GM12878 (cell line): ENCODE results near the gene NR2F1-AS1. TPM values are rescaled to one million over a fixed set of nuclear protein-coding genes. Genes with fewer than 3 reads are reported as not detected.

Experiments
- ATAC-seq: fragments of 200-7000 bp; cut with Tn5 transposase; 3 replicates; pipeline ENCODE4 v1.9.1; 2020; ENCODE audit warnings: mild to moderate bottlenecking, moderate library complexity
- BruUV-seq: library from RNA; stranded (reverse); fragments of 400-500 nt; replicated peaks from 2 replicates; lab custom pipeline; 2021; lab: Mats Ljungman, UMichigan
- CTCF ChIA-PET: fragments of 300-600 bp; sonication (Branson Sonifier 250); formaldehyde crosslinking; extraction: SDS; loops from one replicate; lab custom pipeline; 2021; ENCODE audit warnings: inconsistent platforms; lab: Yijun Ruan, JAX
- POLR2A ChIA-PET: fragments of 350-600 bp; formaldehyde crosslinking; extraction: SDS; loops from one replicate; lab custom pipeline; 2021; ENCODE audit warnings: inconsistent platforms; lab: Charles Lee
- RAD21 ChIA-PET: fragments of 300-600 bp; sonication (Branson Sonifier 250); formaldehyde crosslinking; loops from one replicate; lab custom pipeline; 2023; ENCODE audit warnings: antibody characterized with exemption; ENCODE audit not compliant: unreplicated experiment; lab: Charles Lee
- SMC1A ChIA-PET: fragments of 300-600 bp; sonication (Branson Sonifier 250); formaldehyde crosslinking; loops from one replicate; lab custom pipeline; 2023; ENCODE audit not compliant: unreplicated experiment, uncharacterized antibody; lab: Charles Lee
- DNase-seq: peaks from one replicate; pipeline ENCODE4 v3.0.0-alpha.2; 2011; ENCODE audit warnings: low read depth, low spot score
- FAIRE-seq: peaks from 3 replicates; lab custom pipeline; 2011; peaks lifted over from hg19 to GRCh38; lab: Jason Lieb, UNC
- H2AFZ ChIP-seq: 2 replicates; pipeline ENCODE4 v1.6.0; 2011; ENCODE audit warnings: low read depth, low read length, control low read depth; ENCODE audit not compliant: control insufficient read depth
- H3K27ac ChIP-seq: 2 replicates; pipeline ENCODE4 v1.5.1; 2011; ENCODE audit warnings: control low read depth; ENCODE audit not compliant: control insufficient read depth, insufficient read depth
- H3K27me3 ChIP-seq, 2 experiments: replicated peaks in 1 of 2; 2 replicates each; pipeline versions ENCODE4 v1.6.0 to v1.6.1; 2011; ENCODE audit warnings: low read length in 1 of 2; ENCODE audit not compliant: control insufficient read depth in 2 of 2, insufficient read depth in 2 of 2
- H3K36me3 ChIP-seq, 2 experiments: 2 replicates each; pipeline ENCODE4 v1.5.1; 2011; ENCODE audit warnings: low read length in 1 of 2; ENCODE audit not compliant: control insufficient read depth in 2 of 2, insufficient read depth in 2 of 2
- H3K4me1 ChIP-seq: 2 replicates; pipeline ENCODE4 v1.6.1; 2011; ENCODE audit warnings: mild to moderate bottlenecking, low read length, moderate library complexity, mixed read lengths; ENCODE audit not compliant: control insufficient read depth, insufficient read depth
- H3K4me2 ChIP-seq: 2 replicates; pipeline ENCODE4 v1.6.0; 2011; ENCODE audit warnings: control low read depth; ENCODE audit not compliant: control insufficient read depth, insufficient read depth
- H3K4me3 ChIP-seq: fragments of 200-600 bp; sonication (generic); 2 replicates; pipeline ENCODE4 v1.5.1; 2016
- H3K79me2 ChIP-seq: 2 replicates; pipeline ENCODE4 v1.6.0; 2011; ENCODE audit warnings: low read length; ENCODE audit not compliant: control insufficient read depth, insufficient read depth
- H3K9ac ChIP-seq: 2 replicates; pipeline ENCODE4 v1.8.0; 2011; ENCODE audit warnings: low read length, control low read depth, mixed read lengths; ENCODE audit not compliant: control insufficient read depth, insufficient read depth
- H3K9me3 ChIP-seq: replicated peaks from 3 replicates; pipeline ENCODE4 v1.5.1; 2011; ENCODE audit warnings: mild to moderate bottlenecking, low read length; ENCODE audit not compliant: control insufficient read depth, insufficient read depth
- H4K20me1 ChIP-seq: 2 replicates; pipeline ENCODE4 v1.6.0; 2011; ENCODE audit not compliant: control insufficient read depth, insufficient read depth
- RBBP5 ChIP-seq: fragments of 200-600 bp; sonication (generic); conservative IDR thresholded peaks from 2 replicates; pipeline ENCODE4 v1.6.1; 2016
- SPI1 ChIP-seq: IDR thresholded peaks from 2 replicates; pipeline ENCODE4 v1.6.1; 2011; ENCODE audit warnings: low read depth, mild to moderate bottlenecking, low read length, moderate library complexity, borderline replicate concordance; ENCODE audit not compliant: insufficient read depth
- WGBS: methylation state at CpG from one replicate; pipeline ENCODE4 v1.1.6; 2016; ENCODE audit warnings: low lambda C conversion rate; ENCODE audit not compliant: insufficient replicate concordance, insufficient coverage; ENCODE audit errors: missing lambda C conversion rate; 5-methylcytosine and 5-hydroxymethylcytosine counted together
- in situ Hi-C: fragments of 300-500 bp; cut with MboI; formaldehyde crosslinking; loops from 9 replicates; pipeline ENCODE4 v1.14.3; 2018; ENCODE audit warnings: mixed read lengths
- intact Hi-C: fragments of 100-400 bp; cut with micrococcal nuclease; formaldehyde crosslinking; loops from one replicate; pipeline ENCODE4 v1.14.2; 2022; ENCODE audit not compliant: unreplicated experiment
- polyA plus RNA-seq, 11 experiments: library from polyadenylated mRNA; depleted of rRNA in 4 of 11; unstranded in 6 of 11; stranded (reverse) in 5 of 11; fragments of >200 nt; fragmentation: Nextera tagmentation in 4 of 11; fragmentation: Illumina TruSeq in 1 of 11; extraction: Ambion mirVana in 4 of 11; extraction: Trizol in 1 of 11; gene quantifications; 1 replicate in 1 of 11; 2 replicates in 10 of 11; pipeline versions ENCODE4 v1.2.1 to v1.2.3, GENCODE V29; 2011 to 2016; ENCODE audit warnings: inconsistent platforms in 2 of 11, missing spikeins in 2 of 11, low read depth in 1 of 11
- total RNA-seq, 4 experiments: library from RNA; depleted of rRNA in 3 of 4; stranded (reverse); fragments of >200 nt in 3 of 4; fragmentation: Illumina TruSeq in 1 of 4; extraction: Trizol in 1 of 4; gene quantifications; 2 replicates each; pipeline versions ENCODE4 v1.2.1 to v1.2.3, GENCODE V29; 2013 to 2021
- TF ChIP-seq, protein P1 (sequence below): IDR thresholded peaks from 2 replicates; pipeline ENCODE4 v1.6.1; 2012; ENCODE audit warnings: mild to moderate bottlenecking, low read depth, low read length
- TF ChIP-seq, protein P2 (sequence below): fragments of 450-650 bp; conservative IDR thresholded peaks from 2 replicates; pipeline ENCODE4 v1.6.1; 2017; ENCODE audit warnings: mild to moderate bottlenecking, moderate library complexity

Gene NR2F1-AS1
- total and polyA plus RNA-seq, 10 of the 15 experiments (the other 5 are each of a cell fraction or from before 2014, with no cell fraction given), result 0.11 to 0.85 (median 0.27) TPM

DNA sequence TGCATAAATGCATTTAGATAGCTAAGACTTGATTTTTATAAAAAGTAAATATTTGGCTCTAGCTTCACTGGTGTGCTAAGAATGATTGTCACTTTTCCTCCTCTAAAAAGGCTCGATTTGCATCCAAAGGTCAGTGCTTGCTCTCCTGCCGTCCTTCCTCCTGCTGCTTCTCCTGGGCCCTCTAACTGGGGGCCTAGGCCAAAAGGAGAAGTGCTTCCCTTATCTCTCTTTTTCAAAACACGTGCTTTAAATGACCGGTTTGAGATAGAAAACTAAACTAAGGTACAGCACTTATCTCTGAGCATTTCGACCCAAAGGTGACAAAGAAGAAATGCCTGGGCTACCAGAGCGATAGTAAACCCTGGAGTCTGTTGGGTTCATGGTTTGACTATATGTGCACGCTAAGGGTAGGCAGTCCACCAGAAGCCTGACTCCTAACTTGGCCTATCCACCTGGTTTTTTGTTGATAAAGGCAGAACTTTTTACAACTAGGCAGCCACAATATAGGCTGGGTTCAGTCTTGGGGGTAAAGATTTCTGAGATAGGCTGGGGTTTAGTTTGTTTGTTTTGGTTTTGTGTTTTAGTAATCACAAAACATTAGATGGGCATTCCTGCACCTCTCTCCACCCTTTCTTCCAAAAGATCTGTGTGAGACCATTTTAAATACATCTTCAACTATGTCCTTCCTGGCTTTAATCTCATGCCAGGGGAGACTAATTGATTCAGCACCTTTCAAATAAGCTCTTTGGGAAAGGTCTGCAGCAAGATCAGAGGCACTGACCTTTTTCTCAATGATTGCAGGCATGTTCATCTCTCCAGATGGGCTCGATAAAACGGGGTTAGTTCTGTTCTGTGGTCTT, 3.8 kb downstream of the NR2F1-AS1 start:
- in situ Hi-C loops, result loop anchor here (25.0 kb wide), 1 partner anchor 1110 kb away; no protein-coding TSS in a partner anchor
- ChIA-PET CTCF (interaction anchor here (1.9 kb wide), 1 partner anchor 224 kb away, joined by 6 read pairs; no protein-coding TSS in a partner anchor), RAD21 (interaction anchor here (1.4 kb wide), 1 partner anchor 43 kb away, joined by 4 read pairs; no protein-coding TSS in a partner anchor), POLR2A (no interaction called here), SMC1A (interaction anchor here (1.6 kb wide), 1 partner anchor 17 kb away, joined by 7 read pairs; no protein-coding TSS in a partner anchor)
- DNase-seq (no peak), ATAC-seq (no peak), FAIRE-seq (no peak)
- Histone ChIP-seq H3K4me3 (no peak overlapping the region), H3K9ac (no peak overlapping the region), H3K9me3 (no peaks in the 10 kb centered on the region), H3K4me2 (no peak overlapping the region), H3K4me1 (peaks cover 14% of the 10 kb centered on the region), H2AFZ (no peak overlapping the region), H3K36me3 (no peaks in the 10 kb centered on the region), H3K79me2 (no peaks in the 10 kb centered on the region), H3K27ac (no peak overlapping the region), H3K27me3 (peaks cover 17 to 39% of the 10 kb centered on the region in 2 experiments), H4K20me1 (no peaks in the 10 kb centered on the region)
- TF ChIP-seq, protein P1, sequence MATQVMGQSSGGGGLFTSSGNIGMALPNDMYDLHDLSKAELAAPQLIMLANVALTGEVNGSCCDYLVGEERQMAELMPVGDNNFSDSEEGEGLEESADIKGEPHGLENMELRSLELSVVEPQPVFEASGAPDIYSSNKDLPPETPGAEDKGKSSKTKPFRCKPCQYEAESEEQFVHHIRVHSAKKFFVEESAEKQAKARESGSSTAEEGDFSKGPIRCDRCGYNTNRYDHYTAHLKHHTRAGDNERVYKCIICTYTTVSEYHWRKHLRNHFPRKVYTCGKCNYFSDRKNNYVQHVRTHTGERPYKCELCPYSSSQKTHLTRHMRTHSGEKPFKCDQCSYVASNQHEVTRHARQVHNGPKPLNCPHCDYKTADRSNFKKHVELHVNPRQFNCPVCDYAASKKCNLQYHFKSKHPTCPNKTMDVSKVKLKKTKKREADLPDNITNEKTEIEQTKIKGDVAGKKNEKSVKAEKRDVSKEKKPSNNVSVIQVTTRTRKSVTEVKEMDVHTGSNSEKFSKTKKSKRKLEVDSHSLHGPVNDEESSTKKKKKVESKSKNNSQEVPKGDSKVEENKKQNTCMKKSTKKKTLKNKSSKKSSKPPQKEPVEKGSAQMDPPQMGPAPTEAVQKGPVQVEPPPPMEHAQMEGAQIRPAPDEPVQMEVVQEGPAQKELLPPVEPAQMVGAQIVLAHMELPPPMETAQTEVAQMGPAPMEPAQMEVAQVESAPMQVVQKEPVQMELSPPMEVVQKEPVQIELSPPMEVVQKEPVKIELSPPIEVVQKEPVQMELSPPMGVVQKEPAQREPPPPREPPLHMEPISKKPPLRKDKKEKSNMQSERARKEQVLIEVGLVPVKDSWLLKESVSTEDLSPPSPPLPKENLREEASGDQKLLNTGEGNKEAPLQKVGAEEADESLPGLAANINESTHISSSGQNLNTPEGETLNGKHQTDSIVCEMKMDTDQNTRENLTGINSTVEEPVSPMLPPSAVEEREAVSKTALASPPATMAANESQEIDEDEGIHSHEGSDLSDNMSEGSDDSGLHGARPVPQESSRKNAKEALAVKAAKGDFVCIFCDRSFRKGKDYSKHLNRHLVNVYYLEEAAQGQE, result no peak
- TF ChIP-seq, protein P2, sequence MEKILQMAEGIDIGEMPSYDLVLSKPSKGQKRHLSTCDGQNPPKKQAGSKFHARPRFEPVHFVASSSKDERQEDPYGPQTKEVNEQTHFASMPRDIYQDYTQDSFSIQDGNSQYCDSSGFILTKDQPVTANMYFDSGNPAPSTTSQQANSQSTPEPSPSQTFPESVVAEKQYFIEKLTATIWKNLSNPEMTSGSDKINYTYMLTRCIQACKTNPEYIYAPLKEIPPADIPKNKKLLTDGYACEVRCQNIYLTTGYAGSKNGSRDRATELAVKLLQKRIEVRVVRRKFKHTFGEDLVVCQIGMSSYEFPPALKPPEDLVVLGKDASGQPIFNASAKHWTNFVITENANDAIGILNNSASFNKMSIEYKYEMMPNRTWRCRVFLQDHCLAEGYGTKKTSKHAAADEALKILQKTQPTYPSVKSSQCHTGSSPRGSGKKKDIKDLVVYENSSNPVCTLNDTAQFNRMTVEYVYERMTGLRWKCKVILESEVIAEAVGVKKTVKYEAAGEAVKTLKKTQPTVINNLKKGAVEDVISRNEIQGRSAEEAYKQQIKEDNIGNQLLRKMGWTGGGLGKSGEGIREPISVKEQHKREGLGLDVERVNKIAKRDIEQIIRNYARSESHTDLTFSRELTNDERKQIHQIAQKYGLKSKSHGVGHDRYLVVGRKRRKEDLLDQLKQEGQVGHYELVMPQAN, result no peak
- TF ChIP-seq RBBP5, result no peak
- TF ChIP-seq SPI1, result peak; percentile 23; the same call in 1 of the 2 replicates
- 26% methylated on average over 9 of the region's 9 CpGs for WGBS
- intact Hi-C loops, result no loop called here
- BruUV-seq, result no TSS peak
